HCT116 (cell line): ENCODE measurements around the gene ADNP2. TPM values are rescaled to one million over a fixed set of nuclear protein-coding genes. Genes with fewer than 3 reads are reported as not detected.

Experiments used
- ATAC-seq: fragments of 200-7000 bp; cut with Tn5 transposase; 2 replicates; pipeline ENCODE4 v1.9.1; 2020; ENCODE audit warnings: mild to moderate bottlenecking, moderate library complexity
- BruUV-seq: library from RNA; stranded (reverse); fragments of 400-500 nt; replicated peaks from 2 replicates; lab custom pipeline; 2021; lab: Mats Ljungman, UMichigan
- CTCF ChIA-PET: fragments of 300-600 bp; sonication (Branson Sonifier 250); formaldehyde crosslinking; loops from one replicate; lab custom pipeline; 2021; ENCODE audit warnings: antibody characterized with exemption; lab: Charles Lee
- POLR2A ChIA-PET: fragments of 300-600, 350-600 bp; sonication (Branson Sonifier 250); formaldehyde crosslinking; loops from one replicate; lab custom pipeline; 2021; ENCODE audit warnings: antibody characterized with exemption; lab: Charles Lee
- RAD21 ChIA-PET, 2 experiments: fragments of 300-600 bp; sonication (Branson Sonifier 250); formaldehyde crosslinking; loops; one replicate each; lab custom pipeline; 2023; ENCODE audit warnings: low total read pairs in 2 of 2; ENCODE audit not compliant: uncharacterized antibody in 2 of 2, unreplicated experiment in 2 of 2, low non-redundant PET in 1 of 2; lab: Charles Lee
- DNase-seq: peaks from one replicate; pipeline ENCODE4 v3.0.0-alpha.2; 2010; ENCODE audit warnings: low read depth, low spot score
- H2AFZ ChIP-seq: fragments of 200-600 bp; shearing (Covaris generic), sonication (generic); 2 replicates; pipeline ENCODE4 v1.6.1; 2017; ENCODE audit warnings: low read depth, mixed run types, mixed read lengths, antibody characterized with exemption, low read length; ENCODE audit not compliant: poor library complexity, severe bottlenecking
- H3K27ac ChIP-seq: 2 replicates; pipeline ENCODE4 v1.5.1; 2012; ENCODE audit warnings: low read depth, low read length
- H3K27me3 ChIP-seq: fragments of 200-600 bp; sonication (generic); 2 replicates; pipeline ENCODE4 v1.6.1; 2016; ENCODE audit warnings: mixed run types, low read length, mixed read lengths; ENCODE audit not compliant: insufficient read depth
- H3K36me3 ChIP-seq, 2 experiments: fragments of 200-500 bp in 1 of 2; fragments of 200-600 bp in 1 of 2; sonication (Bioruptor generic) in 1 of 2; sonication (generic) in 1 of 2; 2 replicates each; pipeline versions ENCODE4 v1.5.1 to v1.6.1; 2014 to 2016; ENCODE audit warnings: low read length in 2 of 2, inconsistent platforms in 1 of 2, mixed read lengths in 1 of 2, mixed run types in 1 of 2; ENCODE audit not compliant: insufficient read depth in 2 of 2, control insufficient read depth in 1 of 2
- H3K4me1 ChIP-seq, 2 experiments: fragments of 200-600 bp in 1 of 2; sonication (generic) in 1 of 2; 2 replicates each; pipeline versions ENCODE4 v1.5.1 to v1.6.1; 2012 to 2017; ENCODE audit warnings: low read length in 2 of 2, inconsistent platforms in 1 of 2, mild to moderate bottlenecking in 1 of 2, mixed read lengths in 1 of 2, mixed run types in 1 of 2, moderate library complexity in 1 of 2; ENCODE audit not compliant: insufficient read depth in 2 of 2, control insufficient read depth in 1 of 2
- H3K4me2 ChIP-seq: fragments of 200-600 bp; sonication (generic); 2 replicates; pipeline ENCODE4 v1.6.1; 2017; ENCODE audit warnings: mixed run types, low read length, mixed read lengths
- H3K4me3 ChIP-seq, 2 experiments: fragments of 200-600 bp in 1 of 2; sonication (generic) in 1 of 2; replicated peaks in 1 of 2; 2 replicates each; pipeline ENCODE4 v1.5.1; 2011 to 2016; ENCODE audit warnings: low read length in 2 of 2, control low read depth in 1 of 2, low read depth in 1 of 2, mild to moderate bottlenecking in 1 of 2, mixed read lengths in 1 of 2, mixed run types in 1 of 2
- H3K79me2 ChIP-seq: fragments of 200-600 bp; sonication (generic); 2 replicates; pipeline ENCODE4 v1.6.1; 2017; ENCODE audit warnings: mild to moderate bottlenecking, mixed run types, low read length, moderate library complexity, mixed read lengths; ENCODE audit not compliant: insufficient read depth
- H3K9ac ChIP-seq: fragments of 200-600 bp; sonication (generic); 2 replicates; pipeline ENCODE4 v1.6.1; 2016; ENCODE audit warnings: low read length, mixed read lengths
- H3K9me2 ChIP-seq: fragments of 200-600 bp; sonication (generic), shearing (Covaris generic); 2 replicates; pipeline ENCODE4 v1.6.1; 2017; ENCODE audit warnings: mixed run types, mild to moderate bottlenecking, moderate library complexity; ENCODE audit not compliant: insufficient read depth
- H3K9me3 ChIP-seq, 2 experiments: fragments of 200-500 bp in 1 of 2; fragments of 200-600 bp in 1 of 2; sonication (Bioruptor generic) in 1 of 2; sonication (generic) in 1 of 2; 2 replicates each; pipeline ENCODE4 v1.6.1; 2014 to 2017; ENCODE audit warnings: low read length in 2 of 2, mixed read lengths in 2 of 2, inconsistent platforms in 1 of 2, low read depth in 1 of 2, mild to moderate bottlenecking in 1 of 2, mixed run types in 1 of 2, moderate library complexity in 1 of 2; ENCODE audit not compliant: control insufficient read depth in 1 of 2, insufficient read depth in 1 of 2
- H4K20me1 ChIP-seq: fragments of 200-600 bp; sonication (generic), shearing (Covaris generic); 2 replicates; pipeline ENCODE4 v1.6.1; 2017; ENCODE audit warnings: mixed run types, mild to moderate bottlenecking, moderate library complexity; ENCODE audit not compliant: insufficient read depth
- CBX3 ChIP-seq: IDR thresholded peaks from 2 replicates; pipeline ENCODE4 v1.6.1; 2012; ENCODE audit warnings: low read depth
- CEBPB ChIP-seq: IDR thresholded peaks from 2 replicates; pipeline ENCODE4 v1.6.1; 2012; ENCODE audit warnings: low read depth
- CTCF ChIP-seq, 3 experiments: fragments of 200-600 bp in 1 of 3; sonication (generic) in 1 of 3; IDR thresholded peaks in 2 of 3; conservative IDR thresholded peaks in 1 of 3; 2 replicates each; pipeline ENCODE4 v1.5.1; 2012 to 2017; ENCODE audit warnings: low read depth in 2 of 3, low read length in 2 of 3, antibody characterized with exemption in 1 of 3, borderline replicate concordance in 1 of 3, control low read depth in 1 of 3, mild to moderate bottlenecking in 1 of 3, mixed read lengths in 1 of 3, mixed run types in 1 of 3, moderate library complexity in 1 of 3; ENCODE audit not compliant: insufficient read depth in 1 of 3
- EGR1 ChIP-seq: IDR thresholded peaks from 2 replicates; pipeline ENCODE4 v1.6.1; 2012; ENCODE audit warnings: low read depth
- ELF1 ChIP-seq: IDR thresholded peaks from 2 replicates; pipeline ENCODE4 v1.6.1; 2012; ENCODE audit warnings: low read depth, borderline replicate concordance
- EZH2 ChIP-seq: fragments of 200-600 bp; sonication (generic); IDR thresholded peaks from 2 replicates; pipeline ENCODE4 v1.6.1; 2017; ENCODE audit warnings: antibody characterized with exemption, mixed run types
- EZH2phosphoT487 ChIP-seq: fragments of 200-600 bp; IDR thresholded peaks from 2 replicates; pipeline ENCODE4 v1.6.1; 2018; ENCODE audit warnings: antibody characterized with exemption, borderline replicate concordance
- FOSL1 ChIP-seq: IDR thresholded peaks from 2 replicates; pipeline ENCODE4 v1.6.1; 2012; ENCODE audit warnings: low read depth
- SIN3A ChIP-seq: IDR thresholded peaks from 2 replicates; pipeline ENCODE4 v1.6.1; 2012; ENCODE audit warnings: low read depth
- SP1 ChIP-seq: IDR thresholded peaks from 2 replicates; pipeline ENCODE4 v1.6.1; 2012; ENCODE audit warnings: low read depth
- SRF ChIP-seq: IDR thresholded peaks from 2 replicates; pipeline ENCODE4 v1.6.1; 2012; ENCODE audit warnings: low read depth
- TCF7L2 ChIP-seq: IDR thresholded peaks from 2 replicates; pipeline ENCODE4 v1.7.0; 2011; ENCODE audit warnings: borderline replicate concordance, inconsistent platforms; ENCODE audit not compliant: insufficient read depth, insufficient read length; ENCODE audit errors: extremely low read depth
- ZFX ChIP-seq: fragments of 450-650 bp; IDR thresholded peaks from 2 replicates; pipeline ENCODE4 v1.6.1; 2017
- intact Hi-C: fragments of 100-400 bp; cut with micrococcal nuclease; formaldehyde crosslinking; loops from 2 replicates; pipeline ENCODE4 v1.10.0; 2022
- total RNA-seq: library from RNA; stranded (reverse); gene quantifications from one replicate; pipeline ENCODE4 v1.2.1, GENCODE V29; 2021; ENCODE audit not compliant: unreplicated experiment
- TF ChIP-seq, protein P1 (sequence below): IDR thresholded peaks from 2 replicates; pipeline ENCODE4 v1.6.1; 2012
- TF ChIP-seq, protein P2 (sequence below): IDR thresholded peaks from 2 replicates; pipeline ENCODE4 v1.6.1; 2012; ENCODE audit warnings: low read depth

ADNP2 gene
- total RNA-seq, 1 experiment from 2014 or later = 45.4 TPM

DNA sequence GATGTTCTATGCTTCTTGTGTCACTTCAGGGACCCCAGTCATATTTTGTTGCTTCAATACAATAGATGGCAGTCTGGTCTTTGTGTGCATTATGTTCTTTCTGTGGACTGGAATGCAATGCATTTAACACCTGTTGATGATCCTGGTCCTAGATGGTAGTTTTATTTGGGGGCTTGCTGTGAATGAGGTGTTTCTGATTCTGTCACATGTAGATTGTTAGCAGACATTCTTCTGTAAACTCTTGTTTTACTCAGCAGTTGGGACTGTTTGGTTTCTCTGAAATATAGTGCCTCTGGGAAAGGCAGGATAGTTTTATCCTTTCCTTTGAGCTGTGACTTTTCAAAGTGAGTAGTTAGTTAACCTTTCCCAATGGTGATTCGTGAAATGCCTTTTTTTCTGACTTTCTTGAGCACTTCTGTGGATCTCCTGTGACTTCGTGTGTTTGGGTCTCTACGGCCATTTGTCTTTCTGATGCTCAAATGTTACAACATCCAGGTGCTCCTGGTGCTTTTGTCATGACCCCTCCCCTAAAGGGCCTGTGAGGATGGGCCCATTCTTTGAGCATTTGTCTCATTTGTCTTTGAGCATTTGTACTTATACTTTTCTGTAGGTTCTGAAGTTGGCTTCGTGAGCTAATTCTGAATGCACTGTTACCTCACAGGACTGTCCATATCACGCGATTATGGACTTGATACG, 20.8 kb downstream of the ADNP2 start:
- intact Hi-C loops = no loop called here
- peaks cover 9 to 28% of the 10 kb centered on the region in 2 experiments for H3K36me3 ChIP-seq
- no peaks in the 10 kb centered on the region for H3K4me1 ChIP-seq
- POLR2A ChIA-PET = no interaction called here
- CTCF ChIA-PET = no interaction called here
- no peak overlapping the region for H3K27ac ChIP-seq
- no peak for ATAC-seq
- TF ChIP-seq SRF = no peak
- TF ChIP-seq SP1 = no peak
- no peak for TF ChIP-seq ZFX
- TF ChIP-seq ELF1 = no peak
- TF ChIP-seq EZH2 = no peak
- TF ChIP-seq CBX3 = no peak
- TF ChIP-seq SIN3A = no peak
- TF ChIP-seq EZH2phosphoT487 = no peak
- TF ChIP-seq CTCF (IDR thresholded peaks at IDR 0.05 in 2 of 3, conservative IDR thresholded peaks at IDR 0.05 in 1 of 3; ENCODE audit: borderline replicate concordance in 1 of 3, insufficient read depth in 1 of 3, low read depth in 2 of 3, low read length in 2 of 3) = no peak
- no peak for TF ChIP-seq FOSL1
- no peak for TF ChIP-seq TCF7L2
- TF ChIP-seq, protein P1, sequence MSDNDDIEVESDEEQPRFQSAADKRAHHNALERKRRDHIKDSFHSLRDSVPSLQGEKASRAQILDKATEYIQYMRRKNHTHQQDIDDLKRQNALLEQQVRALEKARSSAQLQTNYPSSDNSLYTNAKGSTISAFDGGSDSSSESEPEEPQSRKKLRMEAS = no peak
- TF ChIP-seq, protein P2, sequence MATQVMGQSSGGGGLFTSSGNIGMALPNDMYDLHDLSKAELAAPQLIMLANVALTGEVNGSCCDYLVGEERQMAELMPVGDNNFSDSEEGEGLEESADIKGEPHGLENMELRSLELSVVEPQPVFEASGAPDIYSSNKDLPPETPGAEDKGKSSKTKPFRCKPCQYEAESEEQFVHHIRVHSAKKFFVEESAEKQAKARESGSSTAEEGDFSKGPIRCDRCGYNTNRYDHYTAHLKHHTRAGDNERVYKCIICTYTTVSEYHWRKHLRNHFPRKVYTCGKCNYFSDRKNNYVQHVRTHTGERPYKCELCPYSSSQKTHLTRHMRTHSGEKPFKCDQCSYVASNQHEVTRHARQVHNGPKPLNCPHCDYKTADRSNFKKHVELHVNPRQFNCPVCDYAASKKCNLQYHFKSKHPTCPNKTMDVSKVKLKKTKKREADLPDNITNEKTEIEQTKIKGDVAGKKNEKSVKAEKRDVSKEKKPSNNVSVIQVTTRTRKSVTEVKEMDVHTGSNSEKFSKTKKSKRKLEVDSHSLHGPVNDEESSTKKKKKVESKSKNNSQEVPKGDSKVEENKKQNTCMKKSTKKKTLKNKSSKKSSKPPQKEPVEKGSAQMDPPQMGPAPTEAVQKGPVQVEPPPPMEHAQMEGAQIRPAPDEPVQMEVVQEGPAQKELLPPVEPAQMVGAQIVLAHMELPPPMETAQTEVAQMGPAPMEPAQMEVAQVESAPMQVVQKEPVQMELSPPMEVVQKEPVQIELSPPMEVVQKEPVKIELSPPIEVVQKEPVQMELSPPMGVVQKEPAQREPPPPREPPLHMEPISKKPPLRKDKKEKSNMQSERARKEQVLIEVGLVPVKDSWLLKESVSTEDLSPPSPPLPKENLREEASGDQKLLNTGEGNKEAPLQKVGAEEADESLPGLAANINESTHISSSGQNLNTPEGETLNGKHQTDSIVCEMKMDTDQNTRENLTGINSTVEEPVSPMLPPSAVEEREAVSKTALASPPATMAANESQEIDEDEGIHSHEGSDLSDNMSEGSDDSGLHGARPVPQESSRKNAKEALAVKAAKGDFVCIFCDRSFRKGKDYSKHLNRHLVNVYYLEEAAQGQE = no peak
- no peak for TF ChIP-seq CEBPB
- TF ChIP-seq EGR1 = no peak
- TF ChIP-seq, all 23 proteins: peak for 0
- Histone ChIP-seq H4K20me1 (peaks cover 19% of the 10 kb centered on the region; the same call in 1 of the 2 replicates), H3K4me3 (no peak overlapping the region), H3K9me3 (no peaks in the 10 kb centered on the region), H3K9me2 (no peaks in the 10 kb centered on the region), H2AFZ (no peak overlapping the region), H3K9ac (no peak overlapping the region), H3K27me3 (no peaks in the 10 kb centered on the region), H3K79me2 (peaks cover 97% of the 10 kb centered on the region), H3K4me2 (no peak overlapping the region)
- DNase-seq = no peak
- RAD21 ChIA-PET = no interaction called here
- BruUV-seq = no TSS peak
